NCI-H2227 (cell line): Measurements from ENCODE around the gene BORCS6.

Experiments
- DNase-seq: peaks from one replicate; lab custom pipeline; 2025; ENCODE audit not compliant: unreplicated experiment; lab: John Stamatoyannopoulos, UW

Gene BORCS6

GRCh38 chr17:8212312-8213180, 22.6 kb upstream of the BORCS6 start:
- DNase-seq: no peak

DNA sequence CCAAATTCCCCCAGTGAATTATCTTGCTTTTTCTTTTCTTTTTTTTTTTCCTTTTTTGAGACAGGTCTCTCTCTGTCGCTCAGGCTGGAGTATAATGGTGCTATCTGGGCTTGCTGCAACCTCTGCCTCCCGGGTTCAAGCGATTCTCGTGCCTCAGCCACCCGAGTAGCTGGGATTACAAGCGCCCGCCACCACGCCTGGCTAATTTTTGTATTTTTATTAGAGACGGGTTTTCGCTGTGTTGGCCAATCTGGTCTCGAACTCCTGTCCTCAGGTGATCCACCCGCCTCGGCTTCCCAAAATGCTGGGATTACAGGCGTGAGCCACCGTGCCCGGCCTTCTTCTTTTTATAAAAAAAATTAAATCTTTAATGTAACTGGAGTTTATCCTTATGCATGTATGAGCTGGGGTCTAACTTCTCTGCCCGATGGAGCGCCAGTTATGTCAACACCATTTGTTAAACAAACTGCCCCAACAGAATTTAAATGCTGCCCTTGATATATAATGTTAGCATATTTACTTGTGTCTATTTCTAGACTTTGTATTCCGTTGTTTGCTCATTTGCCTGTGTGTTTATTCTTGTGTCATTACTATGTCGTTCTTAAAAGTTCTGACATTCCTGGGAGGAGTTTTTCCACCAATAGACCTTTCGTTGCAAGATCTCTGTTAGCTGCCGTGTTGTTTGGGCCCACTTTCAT, 20.9 kb upstream of the BORCS6 start:
- no peak for DNase-seq

GRCh38 chr17:8209907-8210760, 20.2 kb upstream of the BORCS6 start, which contains the start of gene AURKB:
Gene AURKB, minus strand, starts transcription at chr17:8210575. Its CDS starts 351 bp downstream, at chr17:8210224.
- peak; percentile 92 for DNase-seq

- DNase-seq: no peak
These were observed 16.6 kb upstream of the BORCS6 start for GRCh38 chr17:8206536-8206935.

- DNase-seq: no peak
These were observed 15.0 kb upstream of the BORCS6 start for GRCh38 chr17:8204761-8205555.

- peak; percentile 91 for DNase-seq
These were observed 2.3 kb upstream of the BORCS6 start for GRCh38 chr17:8192070-8192815.

GRCh38 chr17:8190506-8190905, 526 bp upstream of the BORCS6 start:
- no peak for DNase-seq

DNA sequence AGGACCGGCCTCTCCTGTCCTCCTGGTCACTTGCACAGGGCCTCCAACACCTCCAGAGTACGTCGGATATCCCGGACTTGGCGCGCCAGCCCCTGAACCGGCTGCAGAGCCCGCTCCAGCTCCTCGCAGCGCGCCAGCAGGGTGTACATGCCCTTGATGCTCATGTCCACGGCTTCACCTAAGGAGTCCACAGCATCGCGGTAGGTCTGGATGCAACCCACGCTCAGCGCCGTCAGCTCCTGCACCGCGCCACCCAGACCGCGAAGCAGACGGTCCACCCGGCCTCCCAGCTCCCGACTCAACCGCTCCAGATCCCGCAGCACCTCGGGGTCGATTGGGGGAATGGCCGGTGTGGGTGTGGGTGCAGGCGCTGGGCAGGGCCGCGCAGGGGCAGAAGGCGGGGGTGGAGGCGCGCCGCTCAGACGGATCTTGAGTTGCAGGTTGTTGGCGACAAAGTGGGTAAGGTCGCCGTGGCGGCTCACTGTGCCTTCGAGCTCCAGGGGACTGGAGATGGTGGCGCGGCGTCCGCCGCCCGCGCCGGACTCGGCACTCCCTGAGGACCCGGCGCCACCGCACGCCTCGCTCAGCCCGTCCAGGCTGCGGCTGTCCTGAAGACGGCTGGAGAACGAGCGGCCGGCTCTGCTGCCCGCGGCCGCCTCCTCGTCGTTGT, 804 bp downstream of the BORCS6 start:
- DNase-seq: no peak

GRCh38 chr17:8188263-8188839, 1.6 kb downstream of the BORCS6 start:
- DNase-seq: no peak

DNA sequence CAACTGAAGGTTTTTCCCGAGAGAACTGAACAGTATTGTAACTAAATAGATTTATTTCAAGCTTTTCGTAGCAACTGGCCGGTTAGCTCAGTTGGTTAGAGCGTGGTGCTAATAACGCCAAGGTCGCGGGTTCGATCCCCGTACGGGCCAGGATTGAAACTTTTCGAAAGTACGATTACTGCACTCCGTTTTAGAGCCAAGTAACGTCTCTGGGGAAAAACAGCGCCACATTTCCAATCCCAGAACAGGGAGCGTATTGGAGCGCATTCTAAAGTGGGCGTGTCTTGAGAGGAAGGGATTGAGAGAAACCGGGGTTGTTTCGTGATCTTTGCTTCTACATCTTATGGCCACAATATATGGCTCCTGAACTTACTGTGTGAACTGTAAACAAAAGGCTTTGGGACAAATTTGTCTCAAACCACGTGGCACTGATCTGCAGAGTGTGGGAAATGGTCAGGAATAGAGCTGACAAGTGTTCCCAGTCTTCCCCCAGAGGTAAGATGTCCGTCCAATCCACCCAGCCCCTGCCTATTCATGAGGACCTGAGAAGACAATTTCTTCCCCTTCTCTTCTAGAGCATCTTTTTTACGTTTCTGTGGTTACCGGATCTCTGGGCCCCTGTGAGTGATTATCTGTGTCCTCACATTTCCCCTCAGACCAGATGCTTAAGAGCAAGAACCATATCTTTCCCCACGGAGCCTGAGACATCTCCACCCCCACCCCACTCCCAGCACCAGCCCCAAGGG, 2.3 kb downstream of the BORCS6 start:
- DNase-seq: peak; percentile 93

DNA sequence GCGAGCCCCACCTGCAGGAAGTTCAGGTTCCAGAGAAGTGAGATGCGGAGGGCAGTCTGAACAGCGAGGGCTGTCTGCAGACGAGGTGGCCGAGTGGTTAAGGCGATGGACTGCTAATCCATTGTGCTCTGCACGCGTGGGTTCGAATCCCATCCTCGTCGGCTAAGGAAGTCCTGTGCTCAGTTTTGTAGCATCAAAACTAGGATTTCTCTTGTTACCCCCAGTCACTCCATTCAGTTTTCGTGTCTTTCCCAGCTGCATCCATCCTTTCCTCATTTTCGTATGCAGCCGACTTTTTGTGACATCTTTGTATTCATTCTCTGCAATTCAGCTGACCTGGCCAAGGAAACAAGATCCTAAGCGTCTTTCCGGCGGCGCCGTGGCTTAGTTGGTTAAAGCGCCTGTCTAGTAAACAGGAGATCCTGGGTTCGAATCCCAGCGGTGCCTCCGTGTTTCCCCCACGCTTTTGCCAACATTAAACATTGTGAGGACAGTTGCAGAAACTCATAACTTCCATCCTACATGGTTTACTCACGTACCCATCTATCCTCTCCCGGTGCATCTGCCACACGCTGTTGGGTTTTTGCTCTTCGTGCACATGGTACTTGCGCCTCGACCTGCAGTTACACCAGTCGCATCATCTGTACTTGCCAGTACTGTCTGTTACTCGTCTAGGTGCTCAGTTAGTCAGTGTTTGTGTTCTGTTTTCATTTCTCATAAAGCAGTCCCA, 3.0 kb downstream of the BORCS6 start:
- DNase-seq: peak; percentile 92

DNA sequence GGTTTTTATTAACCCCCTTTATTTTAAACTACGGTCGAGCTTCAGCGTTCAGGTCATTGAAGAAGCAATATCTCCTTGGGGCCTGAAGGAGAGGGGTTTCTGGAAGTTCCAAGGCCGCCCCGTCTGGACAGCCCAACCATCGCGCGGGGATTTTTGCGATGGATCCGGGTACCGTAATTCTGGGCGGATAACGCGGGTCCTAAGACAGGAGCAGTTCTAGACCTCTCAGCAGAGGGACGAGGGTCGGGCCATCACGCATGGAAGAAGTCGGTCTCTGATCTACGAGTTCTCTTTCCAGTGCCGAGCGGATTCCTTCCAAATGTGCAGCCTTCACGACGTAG, 3.6 kb downstream of the BORCS6 start:
- no peak for DNase-seq

GRCh38 chr17:8185582-8186445, 4.2 kb downstream of the BORCS6 start:
- DNase-seq: peak; percentile 70

DNA sequence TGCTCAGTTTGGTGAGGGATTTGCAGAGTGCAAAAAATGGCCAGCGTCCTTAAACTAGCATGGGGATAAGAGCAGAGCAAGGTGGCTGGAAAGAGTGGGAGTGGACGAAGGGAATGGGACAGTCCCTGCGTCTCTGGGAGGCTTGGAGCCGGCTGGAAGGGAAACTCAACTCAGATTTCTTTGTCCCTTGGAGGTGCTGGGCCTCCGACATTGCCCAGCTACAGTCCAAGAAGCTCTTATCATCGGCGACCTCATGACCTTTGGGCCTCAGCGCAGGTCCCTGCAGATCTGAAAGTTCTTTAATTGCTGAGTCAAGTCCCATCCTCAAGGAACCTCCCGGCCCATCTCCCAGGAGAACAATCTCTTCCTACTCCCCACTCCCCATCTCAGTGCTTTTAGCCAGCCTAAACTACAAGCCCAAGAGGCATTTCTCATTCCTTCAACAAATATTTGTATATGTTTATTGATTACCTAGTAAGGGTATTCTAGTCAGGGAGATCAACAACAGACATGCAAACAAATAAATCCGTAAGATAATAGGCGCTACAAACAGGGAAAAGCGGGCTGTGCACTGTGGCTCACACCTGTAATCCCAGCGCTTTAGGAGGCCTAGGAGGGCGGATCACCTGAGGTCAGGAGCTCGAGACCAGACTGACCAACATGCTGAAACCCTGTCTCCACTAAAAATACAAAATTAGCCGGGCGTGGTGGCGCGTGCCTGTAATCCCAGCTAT, 12.8 kb downstream of the BORCS6 start:
- DNase-seq: no peak

DNA sequence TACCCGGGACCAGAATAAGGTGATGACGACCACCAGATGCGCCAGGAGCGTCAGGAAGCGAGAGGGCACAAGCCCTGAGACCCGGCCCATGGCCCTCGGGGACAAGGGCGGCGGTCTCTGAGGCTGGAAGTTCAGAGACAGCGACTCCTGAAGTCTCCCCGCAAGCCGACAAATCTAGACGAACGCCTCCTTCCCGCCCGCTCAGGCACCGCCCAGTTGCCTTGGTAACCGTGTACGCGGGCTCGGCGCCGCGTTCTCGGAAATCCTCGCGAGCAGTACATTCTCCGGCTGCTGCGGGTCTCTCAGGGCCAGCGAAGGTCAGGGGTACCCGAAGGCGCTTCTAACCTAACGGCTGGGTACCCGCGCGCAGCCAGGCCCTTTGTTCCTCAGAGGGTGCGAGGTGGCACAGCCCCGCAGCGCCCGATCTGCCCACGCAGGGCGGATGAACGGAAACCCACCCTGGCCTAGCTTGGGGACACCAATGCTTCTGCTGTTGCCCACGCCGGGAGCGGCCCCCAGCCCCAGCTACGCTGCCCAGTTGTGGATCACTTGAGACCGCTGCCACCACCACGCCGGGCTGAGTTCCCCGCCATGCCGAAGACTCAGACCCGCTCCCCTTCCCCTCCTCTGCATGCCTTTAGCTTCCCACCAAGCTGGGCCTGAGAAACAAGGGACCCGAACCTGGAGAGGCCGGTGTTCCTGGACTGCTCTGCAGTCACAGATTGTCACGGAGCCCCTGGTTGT, 13.6 kb downstream of the BORCS6 start, which contains the start of gene TMEM107:
TSS of gene TMEM107 (minus strand) at position 184 of the 744 bp plus-strand sequence. CDS start at position 90, 94 bp downstream.
- peak; percentile 90 for DNase-seq
